Breast epithelium (tissue), 4 donors: ENCODE results near the gene CCDC178. TPM values are rescaled to one million over a fixed set of nuclear protein-coding genes. Genes with fewer than 3 reads are reported as not detected.

ENCODE experiments used
- DNase-seq, 2 donors: peaks; one replicate each; pipeline ENCODE4 v3.0.0-alpha.2; 2019; ENCODE audit warnings: low spot score in 2 of 2
- H3K27ac ChIP-seq, 2 donors: fragments of 200-600 bp; sonication (generic) in 1 of 2; one replicate each; pipeline ENCODE4 v1.5.1; 2016 to 2019; ENCODE audit warnings: mild to moderate bottlenecking in 1 of 2
- H3K27me3 ChIP-seq, 2 donors: fragments of 200-600 bp; sonication (generic) in 1 of 2; one replicate each; pipeline versions ENCODE4 v1.5.1 to v1.6.0; 2017 to 2019; ENCODE audit warnings: control low read depth in 1 of 2, mild to moderate bottlenecking in 1 of 2
- H3K36me3 ChIP-seq: fragments of 200-600 bp; one replicate; pipeline ENCODE4 v1.5.1; 2019
- H3K4me1 ChIP-seq, 2 donors: fragments of 200-600 bp; sonication (generic); one replicate each; pipeline ENCODE4 v1.5.1; 2016 to 2019; ENCODE audit warnings: control low read depth in 1 of 2
- H3K4me3 ChIP-seq, 3 donors: fragments of 200-600 bp; sonication (generic); 1 replicate in 2 of 3; 2 replicates in 1 of 3; pipeline ENCODE4 v1.5.1; 2016 to 2019; ENCODE audit warnings: mild to moderate bottlenecking in 3 of 3, moderate library complexity in 2 of 3
- H3K9me3 ChIP-seq, 2 donors: fragments of 200-600 bp; sonication (generic) in 1 of 2; one replicate each; pipeline ENCODE4 v1.5.1; 2016 to 2019; ENCODE audit warnings: control low read depth in 1 of 2
- CTCF ChIP-seq, 3 donors: fragments of 450-650 bp; IDR thresholded peaks; one replicate each; pipeline ENCODE4 v1.5.1; 2016 to 2017; ENCODE audit warnings: antibody characterized with exemption in 3 of 3, mild to moderate bottlenecking in 3 of 3, moderate library complexity in 3 of 3
- POLR2A ChIP-seq: fragments of 450-650 bp; IDR thresholded peaks from one replicate; pipeline ENCODE4 v1.6.1; 2016; ENCODE audit warnings: antibody characterized with exemption, mild to moderate bottlenecking, moderate library complexity
- POLR2AphosphoS5 ChIP-seq, 3 donors: sonication (generic); formaldehyde crosslinking; IDR thresholded peaks; one replicate each; pipeline ENCODE4 v1.6.1; 2017; ENCODE audit warnings: antibody characterized with exemption in 3 of 3
- intact Hi-C: fragments of 100-400 bp; cut with DNase I; formaldehyde crosslinking; loops from one replicate; pipeline ENCODE4 v1.15.1; 2023; ENCODE audit warnings: low total_unique reads
- total RNA-seq, 3 donors: library from RNA; depleted of rRNA; stranded (reverse); fragments of >200 nt; gene quantifications; one replicate each; pipeline ENCODE4 v1.1.0, GENCODE V29; 2016

CCDC178 gene
- total RNA-seq, 3 donors from 2014 or later: 1.6 to 4.6 (median 3.5) TPM

DNA sequence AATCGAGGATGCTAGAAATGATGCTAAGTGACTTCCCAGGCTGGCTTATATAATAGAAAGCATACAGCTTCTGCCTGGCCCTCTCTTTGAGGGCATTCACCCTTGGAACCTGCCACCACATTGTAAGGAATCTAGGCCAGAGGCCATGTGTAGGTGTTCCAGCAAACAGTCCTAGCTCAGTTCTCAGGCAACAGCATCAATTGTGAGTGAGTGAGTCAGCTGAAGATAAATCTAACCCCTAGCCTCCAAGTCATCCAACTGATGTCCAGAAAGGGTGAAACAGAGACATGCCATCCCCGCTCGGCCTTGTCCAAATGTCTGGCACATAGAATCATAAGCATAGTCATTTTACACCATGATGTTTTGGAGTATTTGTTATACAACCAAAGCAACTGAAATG is 343.4 kb downstream of the CCDC178 start:
- intact Hi-C loops: no loop called here
- Histone ChIP-seq H3K9me3 (no peaks in the 10 kb centered on the region), H3K27me3 (no peaks in the 10 kb centered on the region), H3K36me3 (no peaks in the 10 kb centered on the region), H3K4me3 (no peak overlapping the region), H3K27ac (no peak overlapping the region), H3K4me1 (no peaks in the 10 kb centered on the region)
- DNase-seq: no peak
- TF ChIP-seq POLR2AphosphoS5 (IDR thresholded peaks at IDR 0.05): no peak
- no peak for TF ChIP-seq CTCF (IDR thresholded peaks at IDR 0.05)
- TF ChIP-seq POLR2A: no peak

DNA sequence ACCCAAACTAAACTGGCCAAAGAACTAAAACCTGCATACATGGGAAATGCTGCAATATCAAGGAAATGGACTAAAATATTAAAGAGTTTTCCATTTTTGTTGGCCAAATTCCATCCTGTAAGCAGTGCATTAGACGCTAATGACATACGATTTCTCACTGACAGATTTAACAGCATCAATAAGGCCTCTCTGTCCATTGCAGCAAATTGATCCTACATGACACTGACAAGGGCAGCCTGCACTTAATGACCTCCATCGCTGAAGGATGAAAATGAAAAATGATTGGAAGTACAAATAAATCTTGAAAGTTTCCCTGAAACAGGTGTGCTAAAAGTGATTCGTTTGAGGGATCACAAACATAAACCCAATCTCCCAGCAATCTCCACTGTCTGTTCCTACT is 350.1 kb downstream of the CCDC178 start:
- H3K27me3 ChIP-seq: no peaks in the 10 kb centered on the region
- no peaks in the 10 kb centered on the region for H3K9me3 ChIP-seq
- no peak overlapping the region for H3K27ac ChIP-seq
- TF ChIP-seq POLR2A: no peak
- no peak for TF ChIP-seq CTCF (IDR thresholded peaks at IDR 0.05)
- TF ChIP-seq POLR2AphosphoS5 (IDR thresholded peaks at IDR 0.05): no peak
- DNase-seq: no peak
- no peak overlapping the region for H3K4me3 ChIP-seq
- H3K36me3 ChIP-seq: peaks cover 4% of the 10 kb centered on the region
- intact Hi-C loops: no loop called here
- no peaks in the 10 kb centered on the region for H3K4me1 ChIP-seq

DNA sequence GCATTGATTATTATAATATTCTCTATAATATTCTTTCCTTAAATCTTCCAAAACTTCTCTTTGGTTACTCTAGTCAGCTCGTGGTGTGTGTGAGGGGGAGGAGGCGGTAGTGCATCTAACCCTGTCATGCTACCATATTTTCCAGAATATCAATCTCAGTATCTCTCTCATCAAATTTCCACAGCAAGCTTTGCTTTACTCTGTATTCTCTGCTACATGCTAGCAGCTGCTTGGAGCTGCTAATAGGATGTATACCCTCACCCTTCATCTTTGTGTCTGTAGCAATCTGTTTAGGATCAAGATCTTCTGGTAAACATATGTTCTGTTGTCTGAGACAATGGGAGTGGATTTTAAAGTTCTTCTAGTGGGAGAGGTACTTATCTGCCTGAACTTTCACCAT is 363.9 kb downstream of the CCDC178 start:
- Histone ChIP-seq H3K27me3 (no peaks in the 10 kb centered on the region), H3K4me1 (no peaks in the 10 kb centered on the region), H3K27ac (no peak overlapping the region), H3K9me3 (no peaks in the 10 kb centered on the region), H3K4me3 (no peak overlapping the region), H3K36me3 (no peaks in the 10 kb centered on the region)
- TF ChIP-seq CTCF (IDR thresholded peaks at IDR 0.05) (no peak), POLR2A (no peak), POLR2AphosphoS5 (IDR thresholded peaks at IDR 0.05) (no peak)
- DNase-seq: no peak
- intact Hi-C loops: no loop called here

DNA sequence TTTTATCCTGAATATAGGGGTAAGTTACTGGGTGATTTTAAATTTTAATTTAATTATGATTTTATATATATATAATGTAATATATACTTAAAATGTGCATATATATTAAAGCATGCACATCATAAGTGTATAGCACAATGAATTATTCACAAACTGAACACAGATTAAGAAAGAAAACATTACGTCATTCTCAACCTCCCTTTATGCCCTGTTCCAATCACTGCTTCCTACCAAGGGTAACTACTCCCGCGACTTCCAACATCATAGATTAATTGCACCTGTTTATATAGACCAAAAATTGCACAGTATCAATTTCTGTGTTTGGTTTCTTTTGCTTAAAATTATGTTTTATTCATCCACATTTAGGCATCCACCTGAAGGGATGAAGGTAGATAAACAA is 366.4 kb downstream of the CCDC178 start:
- Histone ChIP-seq H3K4me3 (no peak overlapping the region), H3K4me1 (no peaks in the 10 kb centered on the region), H3K27me3 (no peaks in the 10 kb centered on the region), H3K27ac (no peak overlapping the region), H3K9me3 (no peaks in the 10 kb centered on the region), H3K36me3 (no peaks in the 10 kb centered on the region)
- TF ChIP-seq POLR2AphosphoS5 (IDR thresholded peaks at IDR 0.05): no peak
- TF ChIP-seq CTCF (IDR thresholded peaks at IDR 0.05): no peak
- TF ChIP-seq POLR2A: no peak
- intact Hi-C loops: no loop called here
- DNase-seq: no peak

GRCh38 chr18:33062834-33063364 is 377.6 kb downstream of the CCDC178 start:
- Histone ChIP-seq H3K4me3 (no peak overlapping the region), H3K27me3 (no peaks in the 10 kb centered on the region), H3K27ac (no peak overlapping the region), H3K36me3 (no peaks in the 10 kb centered on the region), H3K4me1 (no peaks in the 10 kb centered on the region), H3K9me3 (peaks cover 0 to 8% of the 10 kb centered on the region in 2 donors)
- intact Hi-C loops: no loop called here
- TF ChIP-seq POLR2AphosphoS5 (IDR thresholded peaks at IDR 0.05) (no peak), CTCF (IDR thresholded peaks at IDR 0.05) (no peak), POLR2A (no peak)
- DNase-seq: no peak
